Measurements from ENCODE around the gene NUDT19. TPM values are rescaled to one million over a fixed set of nuclear protein-coding genes. Genes with fewer than 3 reads are reported as not detected.
A peak's percentile ranks its signal among the peaks of the same experiment; 100 is the strongest.

Gene NUDT19
- polyA plus RNA-seq, 1 donor (not counting 4 experiments of a cell fraction or from before 2014, with no cell fraction given), result 12.2 TPM

GRCh38 chr19:32674153-32674930 is 17.3 kb upstream of the NUDT19 start:
- H3K79me2 ChIP-seq (ENCODE audit: control insufficient read depth, insufficient read depth, low read length), result peaks cover 56% of the 10 kb centered on the region

GRCh38 chr19:32674931-32675719 is 16.5 kb upstream of the NUDT19 start, which contains the start of gene ANKRD27:
TSS of gene ANKRD27 (minus strand) at chr19:32675180. CDS start at chr19:32659015, 16,165 bp downstream.
- peaks cover 12% of the 10 kb centered on the region for H4K20me1 ChIP-seq (ENCODE audit: control insufficient read depth, extremely low read depth, insufficient read depth, low read length)
- peaks cover 7% of the 10 kb centered on the region for H3K4me1 ChIP-seq (ENCODE audit: control insufficient read depth, extremely low read depth, insufficient read depth, low read length)
- peak within 1 kb of the TSS; percentile 63 for H3K27ac ChIP-seq (ENCODE audit: control insufficient read depth, insufficient read depth, low read length)
- peaks cover 48% of the 10 kb centered on the region for H3K79me2 ChIP-seq (ENCODE audit: control insufficient read depth, insufficient read depth, low read length)
- H3K36me3 ChIP-seq (ENCODE audit: control insufficient read depth in 2 of 2, extremely low read depth in 1 of 2, insufficient read depth in 2 of 2, low read length in 2 of 2), result peaks cover 0 to 6% of the 10 kb centered on the region in 2 experiments
- dilution Hi-C loops (cut with MboI; ENCODE audit: extremely low pct_ligation_motif_present, low sequenced_read_pairs), result no loop called here
- no peaks in the 10 kb centered on the region for H3K9me3 ChIP-seq (ENCODE audit: control insufficient read depth, low read depth, low read length)
- TF ChIP-seq CTCF (optimal IDR thresholded peaks at IDR 0.05 in 1 of 3, IDR thresholded peaks at IDR 0.05 in 1 of 3, conservative IDR thresholded peaks at IDR 0.05 in 1 of 3; ENCODE audit: extremely low read depth in 1 of 3, insufficient read depth in 2 of 3, low read length in 3 of 3) (no peak), EZH2 (IDR thresholded peaks at IDR 0.05; ENCODE audit: low read length) (no peak)
- H3K4me2 ChIP-seq (ENCODE audit: control insufficient read depth, extremely low read depth, insufficient read depth, low read depth, low read length), result peak within 1 kb of the TSS; percentile 92
- DNase-seq (ENCODE audit: low read depth, low spot score), result peak; percentile 85
- H2AFZ ChIP-seq (ENCODE audit: control insufficient read depth, low read length), result peak within 1 kb of the TSS; percentile 96
- peaks cover 23% of the 10 kb centered on the region for H3K27me3 ChIP-seq (ENCODE audit: control insufficient read depth, extremely low read depth, insufficient read depth, low read length)
- H3K4me3 ChIP-seq (ENCODE audit: control insufficient read depth in 2 of 3, extremely low read depth in 1 of 3, insufficient read depth in 2 of 3, low read depth in 1 of 3, low read length in 3 of 3), result peak within 1 kb of the TSS; percentile 80 to 85 (median 84)
- peaks cover 4% of the 10 kb centered on the region for H3K9me1 ChIP-seq (ENCODE audit: control insufficient read depth, extremely low read depth, insufficient read depth, low read length)
- FAIRE-seq, result no peak
- H3K9ac ChIP-seq (ENCODE audit: control insufficient read depth, extremely low read depth, insufficient read depth, low read length), result peak within 1 kb of the TSS; percentile 83

More at GRCh38 chr19:32674153-32674930, 17.3 kb upstream of the NUDT19 start:
- dilution Hi-C loops (cut with MboI; ENCODE audit: extremely low pct_ligation_motif_present, low sequenced_read_pairs), result no loop called here
- Histone ChIP-seq H3K27ac (ENCODE audit: control insufficient read depth, insufficient read depth, low read length) (peak overlapping the region; percentile 63), H4K20me1 (ENCODE audit: control insufficient read depth, extremely low read depth, insufficient read depth, low read length) (peaks cover 12% of the 10 kb centered on the region), H3K27me3 (ENCODE audit: control insufficient read depth, extremely low read depth, insufficient read depth, low read length) (peaks cover 23% of the 10 kb centered on the region), H3K9me3 (ENCODE audit: control insufficient read depth, low read depth, low read length) (no peaks in the 10 kb centered on the region), H3K4me1 (ENCODE audit: control insufficient read depth, extremely low read depth, insufficient read depth, low read length) (peaks cover 7% of the 10 kb centered on the region), H3K9ac (ENCODE audit: control insufficient read depth, extremely low read depth, insufficient read depth, low read length) (peak overlapping the region; percentile 83), H3K4me3 (ENCODE audit: control insufficient read depth in 2 of 3, extremely low read depth in 1 of 3, insufficient read depth in 2 of 3, low read depth in 1 of 3, low read length in 3 of 3) (peak overlapping the region; percentile 80 to 85 (median 84)), H3K36me3 (ENCODE audit: control insufficient read depth in 2 of 2, extremely low read depth in 1 of 2, insufficient read depth in 2 of 2, low read length in 2 of 2) (peaks cover 0 to 6% of the 10 kb centered on the region in 2 experiments), H3K4me2 (ENCODE audit: control insufficient read depth, extremely low read depth, insufficient read depth, low read depth, low read length) (peak overlapping the region; percentile 82), H3K9me1 (ENCODE audit: control insufficient read depth, extremely low read depth, insufficient read depth, low read length) (peaks cover 4% of the 10 kb centered on the region), H2AFZ (ENCODE audit: control insufficient read depth, low read length) (peak overlapping the region; percentile 20)
- DNase-seq (ENCODE audit: low read depth, low spot score) (no peak), FAIRE-seq (no peak)
- TF ChIP-seq EZH2 (IDR thresholded peaks at IDR 0.05; ENCODE audit: low read length) (no peak), CTCF (optimal IDR thresholded peaks at IDR 0.05 in 1 of 3, IDR thresholded peaks at IDR 0.05 in 1 of 3, conservative IDR thresholded peaks at IDR 0.05 in 1 of 3; ENCODE audit: extremely low read depth in 1 of 3, insufficient read depth in 2 of 3, low read length in 3 of 3) (no peak)

Data from keratinocyte (primary cell).